NCI-H82 treated with DMSO at 0.1 percent for 48 hours (cell line): ENCODE measurements around the gene CTNND2.
"Not testable (repeated sequence)": the region's sequence is repeated elsewhere in the genome, so short reads cannot be mapped to it uniquely, and the experiment has no call there.

ENCODE experiments used
- DNase-seq: peaks from one replicate; lab custom pipeline; 2025; ENCODE audit not compliant: unreplicated experiment; lab: John Stamatoyannopoulos, UW

Gene CTNND2

DNA sequence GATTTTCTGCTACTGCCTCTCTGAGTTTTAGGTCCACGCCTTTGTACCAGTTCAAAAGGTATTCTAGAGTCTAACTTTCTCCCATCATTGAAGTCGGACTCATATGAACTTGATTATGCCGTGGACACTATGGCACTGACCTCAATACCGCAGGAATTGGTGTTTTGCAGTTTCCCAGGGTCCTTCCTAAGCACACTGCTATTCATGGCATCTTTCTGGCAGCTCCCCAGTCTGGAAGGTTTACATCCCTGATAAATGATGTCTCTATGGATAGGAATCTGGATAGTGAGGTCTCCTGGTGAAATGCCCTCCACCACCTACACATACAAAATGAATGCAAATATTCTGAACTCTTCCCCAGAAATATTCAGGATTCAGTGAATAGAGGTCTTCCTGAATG, 422.2 kb downstream of the CTNND2 start:
- no peak for DNase-seq

DNA sequence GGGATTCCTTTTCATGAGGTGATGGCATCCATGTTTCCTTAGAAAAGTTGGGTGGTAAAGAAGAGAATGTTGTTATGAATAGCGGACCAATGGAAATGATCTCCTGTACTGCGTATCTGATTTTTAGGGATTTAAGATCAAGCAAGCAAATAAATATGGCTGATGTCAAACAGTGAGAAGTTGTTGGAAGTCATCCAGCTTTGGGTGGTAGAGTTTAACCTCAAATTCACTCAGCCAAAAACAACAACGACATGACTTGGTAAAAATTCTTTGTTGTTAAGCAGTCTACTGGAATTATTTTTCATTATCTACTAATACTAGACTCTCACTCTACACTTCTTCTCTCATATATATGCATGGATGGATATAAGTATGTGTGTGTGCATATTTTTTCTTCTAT, 426.5 kb downstream of the CTNND2 start:
- DNase-seq = no peak

DNA sequence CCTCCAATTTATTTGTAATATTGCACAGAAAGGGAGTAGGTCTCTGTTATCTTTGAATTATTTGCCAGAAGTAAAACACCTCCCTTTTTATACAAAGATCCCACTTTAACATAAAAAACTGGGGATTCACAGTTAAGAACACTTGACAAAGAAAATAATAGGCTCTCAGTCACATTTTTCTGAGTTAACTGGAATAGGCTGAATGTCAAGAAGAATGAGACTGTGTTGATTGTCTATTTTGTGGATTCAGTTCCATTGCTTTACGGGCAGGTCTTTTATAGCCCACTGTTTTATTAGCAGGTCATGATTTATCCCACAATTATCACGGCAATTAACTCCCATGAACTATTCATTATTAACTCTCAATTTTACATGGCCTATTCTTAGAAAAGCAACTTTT, 427.4 kb downstream of the CTNND2 start:
- no peak for DNase-seq

DNA sequence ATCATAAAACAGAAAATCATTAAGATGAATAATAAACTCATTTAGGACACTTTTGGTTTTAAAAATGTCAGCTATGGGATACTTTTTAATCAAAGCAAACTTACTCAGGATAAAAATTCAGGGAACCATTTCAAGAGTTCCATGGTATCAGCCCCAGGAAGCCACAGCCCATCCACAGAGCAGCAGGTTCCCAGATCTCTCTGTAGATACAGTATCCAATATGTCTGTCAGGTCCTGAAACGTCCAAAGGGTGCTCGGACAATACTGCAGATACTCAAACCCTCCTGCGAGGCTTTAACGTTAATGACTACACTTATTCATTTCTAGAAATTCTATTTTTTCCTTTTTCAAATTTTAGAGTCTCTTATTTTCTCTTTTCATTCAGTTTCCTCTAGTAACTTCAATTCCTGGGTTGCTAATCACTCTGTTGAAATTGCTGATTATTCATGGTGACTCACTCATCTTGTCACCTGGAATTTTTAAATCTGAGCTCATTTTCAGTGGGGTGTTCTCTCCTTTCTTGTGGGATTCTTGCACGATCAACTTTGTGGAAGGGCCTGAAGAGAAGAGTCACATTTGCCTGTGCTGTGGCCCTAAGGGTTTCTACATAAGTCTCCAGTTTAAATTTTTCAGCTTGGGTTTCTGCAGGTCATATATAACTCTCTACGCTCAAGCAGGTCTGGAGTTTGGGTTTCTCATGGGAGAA, 435.8 kb downstream of the CTNND2 start:
- DNase-seq = no peak

DNA sequence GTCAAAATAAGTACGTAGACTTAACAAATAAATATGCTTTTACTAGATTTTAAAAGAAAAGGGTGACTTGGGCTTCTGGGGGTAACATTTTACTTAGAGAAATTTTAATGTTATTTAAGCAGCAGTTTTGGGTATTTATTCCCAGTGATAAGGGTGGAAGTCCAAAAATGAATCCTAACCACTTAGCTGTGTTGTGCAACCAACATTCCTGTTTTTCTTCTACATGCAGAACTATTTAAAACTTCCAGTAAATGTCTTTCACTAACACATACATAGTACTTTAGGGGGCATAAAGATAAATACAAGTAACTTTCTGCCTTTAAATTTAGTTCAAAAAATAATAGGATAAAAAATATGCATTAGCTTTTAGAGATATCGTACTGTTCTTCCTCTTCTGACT, 436.7 kb downstream of the CTNND2 start:
- no peak for DNase-seq

DNA sequence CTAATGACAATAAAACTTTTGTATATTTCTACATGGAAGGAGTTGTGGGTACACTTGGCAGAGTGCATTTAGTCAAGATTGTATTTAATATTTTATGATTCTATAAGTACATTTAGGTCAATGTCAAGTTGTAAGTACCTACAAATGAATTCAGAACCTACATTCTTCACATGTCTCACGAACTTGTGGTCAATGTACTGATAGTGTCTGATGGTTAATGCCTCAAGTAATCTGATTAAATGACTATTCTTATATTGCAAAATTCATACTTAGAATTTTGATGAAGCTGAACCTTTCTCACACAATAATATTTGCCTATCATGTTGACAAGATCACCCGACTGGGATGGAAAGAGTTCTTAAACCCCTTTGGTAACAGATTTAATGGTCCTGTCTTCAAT, 444.5 kb downstream of the CTNND2 start:
- no peak for DNase-seq

DNA sequence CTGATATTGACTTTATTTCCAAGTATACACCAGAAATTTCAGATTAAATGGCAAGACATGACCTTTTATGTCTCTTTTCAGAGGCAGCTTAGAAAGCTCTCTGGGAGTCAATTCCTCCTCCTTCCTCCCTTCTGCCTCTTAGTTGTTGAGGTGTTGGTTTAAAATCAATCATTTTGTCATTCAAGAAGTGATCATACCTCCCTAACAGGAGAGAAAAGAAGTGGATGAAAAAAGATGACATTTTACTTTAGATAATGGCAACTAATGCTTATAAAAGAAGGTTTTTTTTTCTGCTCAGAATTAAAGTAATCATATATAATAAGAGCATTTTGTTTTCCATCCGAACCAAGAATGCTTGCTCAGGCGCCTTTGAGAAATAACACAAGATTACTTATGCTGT, 448.7 kb downstream of the CTNND2 start:
- no peak for DNase-seq

DNA sequence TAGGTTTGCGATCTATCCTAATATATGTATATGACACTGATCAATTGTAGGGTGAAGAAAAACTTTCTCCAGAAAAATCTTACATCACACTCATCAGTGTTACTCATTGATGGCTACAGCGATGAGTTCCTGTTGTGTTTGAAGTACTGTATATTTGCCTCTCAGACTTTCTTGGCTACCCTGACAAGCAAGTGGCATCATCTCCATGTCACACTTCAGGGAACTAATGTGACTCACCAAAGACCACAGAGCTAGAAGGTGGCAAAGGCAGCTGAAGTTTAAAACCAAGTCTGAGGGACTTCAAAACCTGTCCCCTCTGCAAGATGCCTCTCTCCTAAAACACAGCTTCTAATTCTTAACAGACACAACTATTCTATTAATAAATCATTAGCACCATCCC, 451.4 kb downstream of the CTNND2 start:
- DNase-seq = no peak

DNA sequence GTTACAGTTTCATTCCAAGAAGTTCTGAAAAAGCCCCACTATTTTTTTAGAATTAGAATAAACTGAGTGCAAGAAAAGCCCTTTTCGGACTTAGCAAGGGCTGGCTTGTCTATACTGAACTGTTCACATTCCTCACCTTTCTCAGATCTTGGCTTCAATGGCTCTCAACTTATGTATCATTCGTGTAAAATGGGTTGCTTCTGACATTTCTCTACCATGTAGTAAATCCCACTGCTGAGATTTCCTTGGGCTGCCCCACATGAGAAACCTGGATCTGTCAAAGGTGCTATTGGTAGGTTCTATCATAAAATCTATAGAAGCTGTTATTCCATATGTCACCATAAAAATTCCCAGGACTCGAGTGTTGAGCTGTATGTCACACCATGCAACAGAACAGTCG, 454.3 kb downstream of the CTNND2 start:
- DNase-seq = no peak

DNA sequence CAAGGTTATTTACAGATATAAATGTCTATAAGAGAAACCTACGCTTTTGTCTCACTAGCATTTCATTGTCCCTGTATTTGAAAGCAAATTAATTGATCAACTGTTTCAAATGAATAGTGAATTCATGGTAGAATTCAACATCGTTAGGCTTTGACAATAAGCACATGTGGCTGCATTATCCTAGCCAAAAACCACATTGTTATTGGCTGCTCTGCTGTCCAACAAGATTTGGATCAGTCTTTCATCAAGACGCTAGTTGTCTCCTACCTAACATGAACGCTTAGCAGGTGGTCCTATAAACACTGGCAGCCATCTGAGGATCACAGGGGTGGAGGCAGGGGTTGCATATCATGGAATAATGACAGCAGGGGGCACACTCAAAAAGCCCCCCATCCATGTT, 455.0 kb downstream of the CTNND2 start:
- no peak for DNase-seq

DNA sequence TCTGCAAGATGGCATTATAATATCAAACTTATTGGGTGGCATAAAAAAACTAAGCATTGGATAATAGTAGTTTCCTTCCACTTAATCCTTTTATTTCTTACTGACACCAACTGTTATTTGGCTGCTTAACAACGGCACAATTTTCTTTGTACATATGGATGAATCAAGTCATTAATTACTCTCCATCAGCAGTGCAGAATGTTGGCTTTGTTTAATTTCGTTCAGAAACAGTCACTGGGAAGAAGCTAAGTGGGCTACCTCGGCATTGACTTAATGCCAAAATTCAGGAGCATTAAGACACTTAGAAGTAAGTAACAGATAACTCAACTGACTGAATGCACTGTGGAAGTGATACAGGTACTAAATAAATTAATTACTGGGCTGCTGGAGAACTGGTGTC, 460.4 kb downstream of the CTNND2 start:
- peak; percentile 4 for DNase-seq

DNA sequence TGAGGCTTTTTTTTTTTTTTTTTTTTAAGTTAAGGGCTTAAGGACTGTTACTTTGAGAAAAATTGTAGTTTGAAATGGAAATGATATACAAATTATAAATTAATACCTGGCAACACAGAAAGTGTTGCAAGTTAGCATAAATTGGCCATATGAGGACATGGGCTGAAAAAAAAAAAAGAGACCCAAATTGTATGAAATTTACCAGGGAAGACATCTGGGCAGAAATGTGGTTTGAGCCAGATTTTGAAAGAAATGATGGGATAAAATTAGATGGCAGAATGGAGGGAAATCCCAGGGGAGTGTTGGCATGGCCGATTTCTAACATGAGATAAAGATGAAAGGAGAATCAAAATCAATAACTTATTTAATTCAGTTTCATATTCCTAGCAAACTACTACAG, 472.1 kb downstream of the CTNND2 start:
- DNase-seq = no peak

DNA sequence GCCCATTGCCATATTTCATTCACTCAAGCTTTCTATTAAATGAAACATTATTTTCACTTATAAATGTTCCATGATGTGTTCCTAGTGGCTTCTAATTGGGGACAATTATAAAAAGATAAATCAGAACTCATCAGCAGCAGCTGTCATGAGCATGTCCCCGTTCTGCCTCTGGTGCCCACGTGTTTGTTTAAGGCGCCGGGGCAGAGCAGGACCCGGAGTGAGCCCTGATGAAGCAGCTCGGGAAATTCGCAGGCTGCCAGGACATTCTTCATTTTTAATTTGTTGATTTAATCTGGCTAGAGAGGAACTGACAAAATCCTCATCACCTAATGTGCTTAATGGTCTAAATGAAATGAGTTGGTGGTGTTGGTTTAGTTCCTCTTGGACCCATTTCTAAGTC, 475.0 kb downstream of the CTNND2 start:
- no peak for DNase-seq

DNA sequence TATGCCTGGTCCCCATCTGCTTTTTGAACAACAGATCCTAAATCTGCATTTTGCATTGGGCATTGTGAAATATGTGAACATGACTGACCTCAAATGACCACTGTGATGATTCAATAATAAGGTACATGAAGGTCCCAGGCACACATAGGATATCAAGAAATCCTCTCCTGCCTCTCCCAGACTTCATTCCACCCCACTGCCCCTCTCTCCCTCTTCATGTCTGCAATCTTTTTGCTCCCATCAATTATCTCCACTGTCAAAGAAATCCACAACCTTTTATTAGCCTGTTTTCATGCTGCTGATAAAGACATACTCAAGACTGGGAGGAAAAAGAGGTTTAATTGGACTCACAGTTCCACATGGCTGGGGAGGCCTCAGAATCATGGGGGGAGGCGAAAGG, 476.7 kb downstream of the CTNND2 start:
- DNase-seq = no peak

DNA sequence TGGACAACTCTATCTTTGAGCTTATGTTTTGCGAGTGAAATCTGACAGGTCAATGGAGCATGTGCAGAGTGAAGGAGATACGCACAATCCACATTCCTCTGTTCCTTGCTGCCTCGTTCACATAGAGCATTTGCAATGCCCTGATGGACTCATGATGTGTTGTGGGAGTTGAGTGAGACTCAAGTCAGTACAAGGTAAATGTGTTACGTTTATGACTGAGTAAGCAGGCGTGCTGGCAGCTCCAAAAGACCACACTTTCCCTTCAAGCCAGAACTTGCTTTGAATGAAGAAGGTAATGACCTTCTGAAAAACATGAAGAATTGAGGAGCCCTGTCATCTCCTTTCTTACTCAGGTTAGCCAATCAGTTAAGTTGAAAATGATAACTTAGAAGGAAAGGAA, 477.8 kb downstream of the CTNND2 start:
- DNase-seq = no peak

DNA sequence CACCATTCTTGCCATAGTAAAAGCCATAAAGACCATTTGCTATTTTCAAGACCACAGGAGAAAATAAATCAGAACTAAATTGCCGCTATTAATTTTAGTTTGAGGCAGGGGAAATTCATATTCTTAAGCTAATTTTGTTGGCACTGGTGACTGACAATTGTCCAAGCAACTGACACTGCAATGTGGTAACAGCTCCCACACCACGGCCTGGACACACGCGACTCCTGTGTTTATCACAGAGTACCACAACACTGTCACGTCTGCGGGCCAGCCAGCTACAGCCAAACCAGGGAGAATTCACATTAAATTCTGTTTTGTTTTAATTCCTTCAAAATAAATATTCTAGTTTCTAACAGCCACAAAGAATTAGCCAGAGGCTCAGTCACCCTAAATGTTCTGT, 481.9 kb downstream of the CTNND2 start:
- no peak for DNase-seq

DNA sequence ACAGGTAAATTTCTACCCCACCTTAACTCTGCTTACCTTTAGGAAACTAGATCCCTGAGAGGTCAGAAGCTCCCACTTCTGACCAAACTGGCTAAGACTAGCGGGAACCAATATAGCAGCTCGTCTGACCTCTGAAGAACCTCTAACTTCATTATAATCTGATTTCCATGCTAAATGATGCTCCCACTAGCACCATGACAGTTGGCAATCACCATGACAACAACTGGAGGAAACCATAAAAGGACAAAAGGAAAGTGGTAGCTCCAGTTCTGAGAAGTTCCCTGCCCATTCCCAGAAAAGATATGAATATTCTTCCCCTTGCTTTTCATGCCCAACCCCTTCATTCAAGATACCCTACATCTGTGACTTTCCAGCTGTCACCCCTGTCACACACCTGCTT, 483.3 kb downstream of the CTNND2 start:
- DNase-seq = no peak

DNA sequence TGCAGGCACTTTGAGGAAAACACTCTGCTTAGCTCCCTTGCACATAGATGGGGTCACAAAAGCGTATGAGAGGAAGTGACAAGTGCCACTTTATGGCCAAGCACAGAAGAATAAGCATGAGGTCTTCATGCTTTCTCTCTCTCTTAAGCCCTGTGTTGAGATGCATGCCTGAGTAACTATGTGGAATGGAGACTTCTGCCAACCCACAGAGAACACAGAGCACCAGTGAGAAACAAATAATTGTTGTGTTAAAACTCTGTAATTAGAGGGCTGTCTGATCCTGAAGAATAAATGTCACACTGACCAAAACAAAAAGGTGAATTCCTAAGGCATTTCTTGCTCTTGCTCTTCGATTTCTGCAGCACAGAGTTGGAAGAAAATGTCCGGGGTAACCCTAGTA, 488.5 kb downstream of the CTNND2 start:
- no peak for DNase-seq

DNA sequence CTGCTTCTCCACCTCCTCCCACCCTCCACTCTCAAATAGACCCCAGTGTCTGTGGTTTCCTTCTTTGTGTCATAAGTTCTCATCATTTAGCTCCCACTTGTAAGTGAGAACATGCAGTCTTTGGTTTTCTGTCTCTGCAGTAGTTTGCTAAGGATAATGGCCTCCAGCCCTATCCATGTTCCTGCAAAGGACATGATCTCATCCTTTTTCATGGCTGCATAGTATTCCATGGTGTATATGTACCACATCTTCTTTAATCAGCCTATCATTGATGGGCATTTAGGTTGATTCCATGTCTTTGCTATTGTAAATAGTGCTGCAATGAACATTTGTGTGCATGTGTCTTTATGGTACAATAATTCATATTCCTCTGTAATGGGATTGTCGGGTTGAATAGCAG, 489.5 kb downstream of the CTNND2 start:
- DNase-seq = not testable (repeated sequence)

DNA sequence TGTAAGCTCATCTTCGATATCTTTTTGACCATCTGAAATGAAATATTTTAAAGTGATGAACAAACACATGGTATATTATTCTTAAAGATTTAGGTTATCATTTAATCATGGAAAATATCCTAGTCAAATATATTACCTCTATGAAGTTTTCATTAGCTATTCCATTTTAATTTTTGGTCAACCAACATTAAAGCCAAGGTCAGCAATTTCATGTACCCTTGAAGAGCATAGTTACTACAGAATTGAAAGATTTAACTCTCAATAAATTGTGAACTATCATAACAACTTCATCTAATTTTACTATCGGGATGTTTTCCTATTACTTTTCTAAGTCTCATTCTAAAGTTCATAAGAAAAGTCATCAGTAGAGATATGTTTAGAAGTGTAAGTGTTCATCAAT, 492.6 kb downstream of the CTNND2 start:
- DNase-seq = no peak

DNA sequence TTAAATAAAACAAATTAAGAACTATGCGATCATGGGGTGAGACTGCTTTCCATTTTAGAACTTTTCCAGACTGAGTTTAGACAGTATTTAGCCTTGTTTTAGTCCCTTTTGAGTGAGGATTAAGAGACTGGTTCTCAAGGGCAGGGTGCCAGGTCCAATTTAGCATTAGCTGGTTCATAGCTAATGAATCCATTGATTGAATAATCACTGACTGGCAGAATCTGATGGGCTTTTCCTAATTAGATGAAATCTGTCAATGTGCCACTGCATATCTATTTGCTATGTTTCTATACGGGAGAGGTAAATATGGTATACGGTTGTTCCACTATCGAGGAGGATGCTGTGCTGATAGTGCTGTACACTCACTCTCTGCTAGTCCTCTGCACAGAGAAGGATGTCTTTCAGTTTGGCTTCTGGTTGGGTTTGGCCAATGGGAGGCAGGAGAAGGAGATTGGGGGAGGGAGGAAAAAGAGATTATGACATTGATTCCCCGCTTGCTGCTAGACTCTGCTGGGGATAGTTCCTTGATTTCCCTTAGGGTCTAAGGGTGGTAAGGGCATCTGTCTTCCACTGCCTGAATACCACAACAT, 496.6 kb downstream of the CTNND2 start:
- peak; percentile 21 for DNase-seq

DNA sequence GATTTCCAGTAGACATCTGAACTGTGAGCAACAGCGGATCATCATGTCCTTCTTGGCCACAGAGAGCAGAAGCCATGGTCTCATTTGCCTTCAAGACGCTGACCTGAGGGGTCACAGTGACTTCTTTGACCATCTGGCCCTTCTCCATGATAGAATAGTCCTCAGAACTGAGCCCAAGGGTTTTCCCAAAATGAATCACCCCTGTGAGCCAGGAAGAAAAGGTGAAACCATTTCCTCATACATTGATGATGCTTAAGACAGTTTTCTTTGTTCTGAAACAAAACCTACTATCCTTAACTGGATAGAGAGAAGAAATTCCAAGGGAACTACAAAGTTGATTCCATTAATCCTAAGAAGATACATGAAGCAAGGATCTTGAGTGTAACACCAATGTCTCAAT, 503.9 kb downstream of the CTNND2 start:
- no peak for DNase-seq

DNA sequence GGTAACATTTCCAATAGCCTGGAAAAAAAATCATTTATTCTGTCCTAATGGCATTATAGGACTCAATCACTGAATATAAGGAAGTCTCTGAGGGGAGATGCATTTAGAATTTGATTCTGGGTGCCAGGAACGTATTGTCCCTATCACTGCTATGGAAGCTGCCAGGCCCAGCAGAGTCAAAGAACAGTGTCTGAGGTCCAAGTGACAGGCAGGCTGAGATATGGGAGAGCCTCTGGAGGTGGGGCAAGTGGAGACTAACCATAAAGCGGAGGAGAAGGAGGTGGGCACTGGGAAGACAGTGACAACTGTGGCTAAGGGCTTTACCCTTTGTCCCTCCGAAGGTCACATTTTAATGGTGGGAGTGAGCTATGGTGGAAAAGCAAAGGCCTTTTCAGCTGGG, 505.5 kb downstream of the CTNND2 start:
- no peak for DNase-seq
